CD4-positive, alpha-beta memory T cell (primary cell): ENCODE data around the gene CASKIN2. TPM values are rescaled to one million over a fixed set of nuclear protein-coding genes. Genes with fewer than 3 reads are reported as not detected.
A peak's percentile ranks its signal among the peaks of the same experiment; 100 is the strongest.

Source experiments
- CTCF ChIA-PET: fragments of 350-600 bp; sonication (Branson Sonifier 250); formaldehyde crosslinking; loops from one replicate; lab custom pipeline; 2021; ENCODE audit warnings: inconsistent platforms; ENCODE audit not compliant: partially characterized antibody; lab: Charles Lee
- POLR2A ChIA-PET: fragments of 350-600 bp; sonication (Branson Sonifier 250); formaldehyde crosslinking; loops from one replicate; lab custom pipeline; 2021; ENCODE audit not compliant: partially characterized antibody; lab: Charles Lee
- DNase-seq, 5 donors: peaks; one replicate each; pipeline versions ENCODE4 v3.0.0 to v3.0.0-alpha.2; 2020 to 2022; ENCODE audit warnings: mixed read lengths in 1 of 5
- H3K27ac ChIP-seq: one replicate; pipeline ENCODE4 v1.7.0; 2013; ENCODE audit warnings: low read depth, low read length
- H3K27me3 ChIP-seq: 2 replicates; pipeline ENCODE4 v1.7.0; 2013; ENCODE audit warnings: mild to moderate bottlenecking, low read length, moderate library complexity; ENCODE audit not compliant: insufficient read depth
- H3K36me3 ChIP-seq: 2 replicates; pipeline ENCODE4 v1.7.0; 2013; ENCODE audit warnings: mild to moderate bottlenecking, low read length, moderate library complexity; ENCODE audit not compliant: insufficient read depth
- H3K4me1 ChIP-seq: 2 replicates; pipeline ENCODE4 v1.7.0; 2013; ENCODE audit warnings: mild to moderate bottlenecking, low read length, moderate library complexity; ENCODE audit not compliant: insufficient read depth
- H3K4me3 ChIP-seq, 2 donors: one replicate each; pipeline ENCODE4 v1.7.0; 2013; ENCODE audit warnings: low read length in 2 of 2, mild to moderate bottlenecking in 1 of 2
- H3K9me3 ChIP-seq, 2 donors: one replicate each; pipeline ENCODE4 v1.7.0; 2013; ENCODE audit warnings: low read length in 2 of 2, control low read depth in 1 of 2; ENCODE audit not compliant: control insufficient read depth in 1 of 2
- H3K27ac Mint-ChIP-seq, 7 donors: one replicate each; pipeline ENCODE4 v1.8.0; 2020 to 2021; ENCODE audit warnings: mixed read lengths in 7 of 7, mild to moderate bottlenecking in 6 of 7, inconsistent platforms in 3 of 7, moderate library complexity in 3 of 7
- H3K27me3 Mint-ChIP-seq, 2 donors: one replicate each; pipeline ENCODE4 v1.8.0; 2020 to 2021; ENCODE audit warnings: mixed read lengths in 2 of 2
- H3K36me3 Mint-ChIP-seq, 2 donors: one replicate each; pipeline ENCODE4 v1.8.0; 2020 to 2021; ENCODE audit warnings: mixed read lengths in 2 of 2, inconsistent platforms in 1 of 2, mild to moderate bottlenecking in 1 of 2
- H3K4me1 Mint-ChIP-seq, 4 donors: one replicate each; pipeline ENCODE4 v1.8.0; 2020 to 2021; ENCODE audit warnings: mixed read lengths in 4 of 4, mild to moderate bottlenecking in 1 of 4
- H3K4me3 Mint-ChIP-seq, 8 donors: one replicate each; pipeline ENCODE4 v1.8.0; 2020 to 2021; ENCODE audit warnings: mixed read lengths in 8 of 8, mild to moderate bottlenecking in 7 of 8, moderate library complexity in 6 of 8, inconsistent platforms in 3 of 8
- H3K9me3 Mint-ChIP-seq, 8 donors: one replicate each; pipeline ENCODE4 v1.8.0; 2020 to 2021; ENCODE audit warnings: mixed read lengths in 8 of 8, mild to moderate bottlenecking in 5 of 8, inconsistent platforms in 3 of 8, moderate library complexity in 1 of 8
- intact Hi-C: fragments of 100-400 bp; cut with micrococcal nuclease; formaldehyde crosslinking; loops from one replicate; pipeline ENCODE4 v1.15.1; 2023
- polyA plus RNA-seq, 2 donors: library from polyadenylated mRNA; unstranded; fragments of 300-500 nt; fragmentation: Illumina TruSeq; gene quantifications; one replicate each; pipeline ENCODE4 v1.2.3, GENCODE V29; 2021
- total RNA-seq, 2 experiments: library from RNA; stranded (reverse); gene quantifications; one replicate each; pipeline ENCODE4 v1.2.3, GENCODE V29; 2021

Gene CASKIN2
- total and polyA plus RNA-seq, 4 experiments from 2014 or later = 0.32 to 0.53 TPM; not detected in 2

GRCh38 chr17:75488693-75489510 is 26.4 kb downstream of the CASKIN2 start:
- peaks cover 13% of the 10 kb centered on the region for H3K36me3 ChIP-seq
- ChIA-PET POLR2A (no interaction called here), CTCF (interaction anchor here (0.8 to 2.9 kb wide), 3 partner anchors 33 to 62 kb away, joined by 3 to 17 read pairs (median 4); partner anchors contain the start of gene TMEM94)
- peaks cover 21% of the 10 kb centered on the region for H3K4me1 ChIP-seq
- Mint-ChIP-seq H3K36me3 (peaks cover 15 to 27% of the 10 kb centered on the region in 2 donors), H3K27me3 (no peaks in the 10 kb centered on the region), H3K27ac (peak overlapping the region in 3 of 7 donors; percentile 29 to 46 (median 30)), H3K4me1 (peaks cover 14 to 30% (median 21%) of the 10 kb centered on the region in 4 donors), H3K4me3 (no peak overlapping the region), H3K9me3 (no peaks in the 10 kb centered on the region)
- no peak for DNase-seq
- no peaks in the 10 kb centered on the region for H3K9me3 ChIP-seq
- H3K27me3 ChIP-seq = no peaks in the 10 kb centered on the region
- intact Hi-C loops = no loop called here
- H3K27ac ChIP-seq = no peak overlapping the region
- H3K4me3 ChIP-seq = no peak overlapping the region

- POLR2A ChIA-PET = interaction anchor here (0.8 to 2.5 kb wide), 6 partner anchors 24 to 101 kb away, joined by 4 to 25 read pairs (median 6); partner anchors contain the start of genes LLGL2, TMEM94 and TSEN54
- Histone ChIP-seq H3K27ac (peak overlapping the region; percentile 22), H3K27me3 (no peaks in the 10 kb centered on the region), H3K36me3 (peaks cover 2% of the 10 kb centered on the region), H3K4me1 (peaks cover 21% of the 10 kb centered on the region), H3K4me3 (peak overlapping the region in 1 of 2 donors; percentile 38), H3K9me3 (no peaks in the 10 kb centered on the region)
- Mint-ChIP-seq H3K4me3 (peak overlapping the region; percentile 50 to 88 (median 73)), H3K9me3 (no peaks in the 10 kb centered on the region), H3K27ac (peak overlapping the region; percentile 84 to 99 (median 94)), H3K4me1 (peaks cover 17 to 30% (median 26%) of the 10 kb centered on the region in 4 donors), H3K36me3 (peaks cover 12 to 27% of the 10 kb centered on the region in 2 donors), H3K27me3 (no peaks in the 10 kb centered on the region)
- peak; percentile 37 to 52 (median 47) for DNase-seq
- CTCF ChIA-PET = interaction anchor here (0.8 to 2.9 kb wide), 6 partner anchors 15 to 64 kb away, joined by 3 to 17 read pairs (median 4); partner anchors contain the start of genes TMEM94 and TSEN54
- intact Hi-C loops = no loop called here
These were observed 27.8 kb downstream of the CASKIN2 start for GRCh38 chr17:75487351-75488070.

GRCh38 chr17:75486951-75487350 is 28.4 kb downstream of the CASKIN2 start:
- intact Hi-C loops = no loop called here
- peak overlapping the region in 1 of 2 donors; percentile 38 for H3K4me3 ChIP-seq
- CTCF ChIA-PET = interaction anchor here (0.8 to 2.9 kb wide), 3 partner anchors 29 to 60 kb away, joined by 4 to 17 read pairs (median 7); partner anchors contain the start of genes TMEM94 and TSEN54

GRCh38 chr17:75486151-75486550 is 29.2 kb downstream of the CASKIN2 start:
- Mint-ChIP-seq H3K9me3 (no peaks in the 10 kb centered on the region), H3K4me3 (peak overlapping the region in 3 of 8 donors; percentile 0 to 61 (median 39)), H3K27me3 (no peaks in the 10 kb centered on the region), H3K4me1 (peaks cover 17 to 30% (median 26%) of the 10 kb centered on the region in 4 donors), H3K27ac (peak overlapping the region; percentile 8 to 99 (median 84)), H3K36me3 (peaks cover 11 to 20% of the 10 kb centered on the region in 2 donors)
- Histone ChIP-seq H3K9me3 (no peaks in the 10 kb centered on the region), H3K27ac (no peak overlapping the region), H3K4me1 (peaks cover 21% of the 10 kb centered on the region), H3K4me3 (no peak overlapping the region), H3K36me3 (no peaks in the 10 kb centered on the region), H3K27me3 (no peaks in the 10 kb centered on the region)
- POLR2A ChIA-PET = interaction anchor here (2.5 kb wide), 1 partner anchor 30 kb away, joined by 25 read pairs; the partner anchor contains the start of gene TMEM94
- CTCF ChIA-PET = interaction anchor here (2.1 to 2.9 kb wide), 2 partner anchors 30 to 59 kb away, joined by 7 to 17 read pairs; partner anchors contain the start of gene TSEN54
- intact Hi-C loops = no loop called here
- no peak for DNase-seq

More at GRCh38 chr17:75486951-75487350, 28.4 kb downstream of the CASKIN2 start:
- Histone ChIP-seq H3K9me3 (no peaks in the 10 kb centered on the region), H3K27me3 (no peaks in the 10 kb centered on the region), H3K36me3 (no peaks in the 10 kb centered on the region), H3K27ac (peak overlapping the region; percentile 22), H3K4me1 (peaks cover 21% of the 10 kb centered on the region)
- no peak for DNase-seq
- Mint-ChIP-seq H3K4me3 (peak overlapping the region in 7 of 8 donors; percentile 61 to 88 (median 73)), H3K27ac (peak overlapping the region; percentile 84 to 99 (median 94)), H3K4me1 (peaks cover 17 to 30% (median 26%) of the 10 kb centered on the region in 4 donors), H3K36me3 (peaks cover 11 to 24% of the 10 kb centered on the region in 2 donors), H3K9me3 (no peaks in the 10 kb centered on the region), H3K27me3 (no peaks in the 10 kb centered on the region)
- POLR2A ChIA-PET = interaction anchor here (0.8 to 2.5 kb wide), 6 partner anchors 23 to 101 kb away, joined by 4 to 25 read pairs (median 6); partner anchors contain the start of genes LLGL2, TMEM94 and TSEN54

- ChIA-PET CTCF (interaction anchor here (2.9 kb wide), 1 partner anchor 58 kb away, joined by 17 read pairs; no protein-coding TSS in a partner anchor), POLR2A (no interaction called here)
- no peaks in the 10 kb centered on the region for H3K9me3 ChIP-seq
- no peaks in the 10 kb centered on the region for H3K36me3 ChIP-seq
- no peak overlapping the region for H3K27ac ChIP-seq
- no peak overlapping the region for H3K4me3 ChIP-seq
- H3K27ac Mint-ChIP-seq = no peak overlapping the region
- H3K4me1 ChIP-seq = peaks cover 21% of the 10 kb centered on the region
- H3K4me3 Mint-ChIP-seq = no peak overlapping the region
- H3K27me3 ChIP-seq = no peaks in the 10 kb centered on the region
- DNase-seq = no peak
- intact Hi-C loops = no loop called here
- H3K4me1 Mint-ChIP-seq = peaks cover 17 to 30% (median 26%) of the 10 kb centered on the region in 4 donors
- no peaks in the 10 kb centered on the region for H3K27me3 Mint-ChIP-seq
- H3K9me3 Mint-ChIP-seq = no peaks in the 10 kb centered on the region
- H3K36me3 Mint-ChIP-seq = peaks cover 11 to 22% of the 10 kb centered on the region in 2 donors
These were observed 29.6 kb downstream of the CASKIN2 start for GRCh38 chr17:75485688-75486087.

GRCh38 chr17:75482098-75482942 is 33.0 kb downstream of the CASKIN2 start:
- H3K27me3 Mint-ChIP-seq = no peaks in the 10 kb centered on the region
- H3K27ac Mint-ChIP-seq = peak overlapping the region in 1 of 7 donors; percentile 65
- Histone ChIP-seq H3K27me3 (no peaks in the 10 kb centered on the region), H3K27ac (no peak overlapping the region), H3K9me3 (no peaks in the 10 kb centered on the region), H3K36me3 (no peaks in the 10 kb centered on the region), H3K4me1 (peaks cover 10% of the 10 kb centered on the region), H3K4me3 (no peak overlapping the region)
- peaks cover 7 to 20% of the 10 kb centered on the region in 2 donors for H3K36me3 Mint-ChIP-seq
- no peak for DNase-seq
- peaks cover 13 to 25% (median 15%) of the 10 kb centered on the region in 4 donors for H3K4me1 Mint-ChIP-seq
- H3K4me3 Mint-ChIP-seq = no peak overlapping the region
- intact Hi-C loops = no loop called here
- ChIA-PET CTCF (no interaction called here), POLR2A (no interaction called here)
- H3K9me3 Mint-ChIP-seq = no peaks in the 10 kb centered on the region
